ENCODE measurements around the gene TFDP1. TPM values are rescaled to one million over a fixed set of nuclear protein-coding genes. Genes with fewer than 3 reads are reported as not detected.

Gene TFDP1
- total RNA-seq, 1 experiment from 2014 or later: 140 TPM

GRCh38 chr13:113631341-113632095, 47.0 kb downstream of the TFDP1 start:
- no peaks in the 10 kb centered on the region for H3K4me1 ChIP-seq
- Mint-ChIP-seq H3K4me1 (ENCODE audit: low read depth, unreplicated experiment) (no peaks in the 10 kb centered on the region), H3K27ac (ENCODE audit: unreplicated experiment) (no peak overlapping the region), H3K9me3 (ENCODE audit: unreplicated experiment) (no peaks in the 10 kb centered on the region), H3K27me3 (ENCODE audit: insufficient read depth, unreplicated experiment) (no peaks in the 10 kb centered on the region), H3K36me3 (ENCODE audit: insufficient read depth, unreplicated experiment) (peaks cover 88% of the 10 kb centered on the region), H3K4me3 (ENCODE audit: unreplicated experiment) (no peak overlapping the region)
- ChIA-PET CTCF (no interaction called here), POLR2A (no interaction called here)
- peaks cover 1% of the 10 kb centered on the region for H3K36me3 ChIP-seq (ENCODE audit: control insufficient read depth, insufficient read depth, low read length)
- peak in 1 of 2 experiments; percentile 26 for DNase-seq
- H3K9me3 ChIP-seq: no peaks in the 10 kb centered on the region
- no TSS peak for BruUV-seq (replicated peaks)
- intact Hi-C loops (cut with micrococcal nuclease; ENCODE audit: unreplicated experiment): no loop called here
- no peak overlapping the region for H3K4me3 ChIP-seq (ENCODE audit: low read depth, low read length)
- TF ChIP-seq CTCF (IDR thresholded peaks at IDR 0.05; ENCODE audit: insufficient read depth in 1 of 2, low read depth in 1 of 2, low read length in 1 of 2, severe bottlenecking in 1 of 2, unreplicated experiment in 1 of 2): no peak
- H3K27me3 ChIP-seq (replicated peaks; ENCODE audit: control insufficient read depth, insufficient read depth, low read length): no peaks in the 10 kb centered on the region

- Mint-ChIP-seq H3K4me1 (ENCODE audit: low read depth, unreplicated experiment) (no peaks in the 10 kb centered on the region), H3K36me3 (ENCODE audit: insufficient read depth, unreplicated experiment) (peaks cover 88% of the 10 kb centered on the region), H3K27me3 (ENCODE audit: insufficient read depth, unreplicated experiment) (no peaks in the 10 kb centered on the region), H3K4me3 (ENCODE audit: unreplicated experiment) (no peak overlapping the region), H3K9me3 (ENCODE audit: unreplicated experiment) (no peaks in the 10 kb centered on the region), H3K27ac (ENCODE audit: unreplicated experiment) (no peak overlapping the region)
- peak in 1 of 2 experiments; percentile 19 for DNase-seq
- no peaks in the 10 kb centered on the region for H3K27me3 ChIP-seq (replicated peaks; ENCODE audit: control insufficient read depth, insufficient read depth, low read length)
- intact Hi-C loops (cut with micrococcal nuclease; ENCODE audit: unreplicated experiment): no loop called here
- H3K36me3 ChIP-seq (ENCODE audit: control insufficient read depth, insufficient read depth, low read length): peaks cover 1% of the 10 kb centered on the region
- ChIA-PET CTCF (no interaction called here), POLR2A (no interaction called here)
- no TSS peak for BruUV-seq (replicated peaks)
- no peaks in the 10 kb centered on the region for H3K9me3 ChIP-seq
- no peaks in the 10 kb centered on the region for H3K4me1 ChIP-seq
- TF ChIP-seq CTCF (IDR thresholded peaks at IDR 0.05; ENCODE audit: insufficient read depth in 1 of 2, low read depth in 1 of 2, low read length in 1 of 2, severe bottlenecking in 1 of 2, unreplicated experiment in 1 of 2): no peak
- H3K4me3 ChIP-seq (ENCODE audit: low read depth, low read length): no peak overlapping the region
Measured at GRCh38 chr13:113632706-113633484, 48.3 kb downstream of the TFDP1 start.

GRCh38 chr13:113633485-113633873, 48.9 kb downstream of the TFDP1 start:
- ChIA-PET CTCF (no interaction called here), POLR2A (no interaction called here)
- Mint-ChIP-seq H3K4me3 (ENCODE audit: unreplicated experiment) (no peak overlapping the region), H3K27me3 (ENCODE audit: insufficient read depth, unreplicated experiment) (no peaks in the 10 kb centered on the region), H3K9me3 (ENCODE audit: unreplicated experiment) (no peaks in the 10 kb centered on the region), H3K27ac (ENCODE audit: unreplicated experiment) (no peak overlapping the region), H3K4me1 (ENCODE audit: low read depth, unreplicated experiment) (no peaks in the 10 kb centered on the region), H3K36me3 (ENCODE audit: insufficient read depth, unreplicated experiment) (peaks cover 87% of the 10 kb centered on the region)
- no peaks in the 10 kb centered on the region for H3K9me3 ChIP-seq
- BruUV-seq (replicated peaks): no TSS peak
- no peaks in the 10 kb centered on the region for H3K4me1 ChIP-seq
- peak in 1 of 2 experiments; percentile 18 for DNase-seq
- TF ChIP-seq CTCF (IDR thresholded peaks at IDR 0.05; ENCODE audit: insufficient read depth in 1 of 2, low read depth in 1 of 2, low read length in 1 of 2, severe bottlenecking in 1 of 2, unreplicated experiment in 1 of 2): no peak
- intact Hi-C loops (cut with micrococcal nuclease; ENCODE audit: unreplicated experiment): no loop called here
- H3K4me3 ChIP-seq (ENCODE audit: low read depth, low read length): no peak overlapping the region
- no peaks in the 10 kb centered on the region for H3K27me3 ChIP-seq (replicated peaks; ENCODE audit: control insufficient read depth, insufficient read depth, low read length)
- peaks cover 1% of the 10 kb centered on the region for H3K36me3 ChIP-seq (ENCODE audit: control insufficient read depth, insufficient read depth, low read length)

Measured in Caco-2 (cell line).